K562 (cell line): ENCODE data around the gene POLR3C. TPM values are rescaled to one million over a fixed set of nuclear protein-coding genes. Genes with fewer than 3 reads are reported as not detected.

Source experiments
- ATAC-seq: fragments of 200-7000 bp; cut with Tn5 transposase; 3 replicates; pipeline ENCODE4 v1.9.1; 2020; ENCODE audit warnings: moderate library complexity
- BruUV-seq: library from RNA; stranded (reverse); fragments of 400-500 nt; replicated peaks from 2 replicates; lab custom pipeline; 2021; lab: Mats Ljungman, UMichigan
- CTCF ChIA-PET: fragments of 300-600 bp; formaldehyde crosslinking; extraction: SDS; loops from one replicate; lab custom pipeline; 2021; ENCODE audit warnings: low intra/inter-chr PET ratio; lab: Yijun Ruan, JAX
- POLR2A ChIA-PET: fragments of 300-600, 350-650 bp; sonication (Branson Sonifier 250); formaldehyde crosslinking; extraction: SDS; loops from one replicate; lab custom pipeline; 2021; ENCODE audit warnings: antibody characterized with exemption, inconsistent platforms; lab: Yijun Ruan, JAX
- DNase-seq, 4 experiments: peaks; one replicate each; pipeline versions ENCODE4 v3.0.0 to v3.0.0-alpha.2; 2011 to 2018; ENCODE audit warnings: low spot score in 3 of 4, mixed read lengths in 3 of 4; ENCODE audit errors: extremely low read depth in 1 of 4
- FAIRE-seq: peaks from 2 replicates; lab custom pipeline; 2011; peaks lifted over from hg19 to GRCh38; lab: Jason Lieb, UNC
- H2AFZ ChIP-seq: 2 replicates; pipeline ENCODE4 v1.6.0; 2011; ENCODE audit warnings: low read depth, low read length, control low read depth, inconsistent platforms
- H3K27ac ChIP-seq: fragments of 200-600 bp; 3 replicates; pipeline ENCODE4 v1.8.0; 2011; ENCODE audit warnings: low read depth, mild to moderate bottlenecking, control low read depth, inconsistent platforms, low read length, moderate library complexity, mixed read lengths; ENCODE audit errors: extremely low read depth
- H3K27me3 ChIP-seq, 2 experiments: fragments of 300-600 bp in 1 of 2; 2 replicates in 1 of 2; 3 replicates in 1 of 2; pipeline versions ENCODE4 v1.6.0 to v1.8.0; 2011; ENCODE audit warnings: inconsistent platforms in 2 of 2, low read length in 2 of 2, mild to moderate bottlenecking in 1 of 2, mixed read lengths in 1 of 2, moderate library complexity in 1 of 2; ENCODE audit not compliant: control insufficient read depth in 2 of 2, insufficient read depth in 2 of 2
- H3K36me3 ChIP-seq: fragments of 300-600 bp; 3 replicates; pipeline ENCODE4 v1.8.0; 2011; ENCODE audit warnings: mild to moderate bottlenecking, low read length, inconsistent platforms; ENCODE audit not compliant: control insufficient read depth, insufficient read depth
- H3K4me1 ChIP-seq, 2 experiments: fragments of 200-600 bp in 1 of 2; replicated peaks in 1 of 2; 2 replicates in 1 of 2; 3 replicates in 1 of 2; pipeline versions ENCODE4 v1.5.1 to v1.8.0; 2011; ENCODE audit warnings: inconsistent platforms in 2 of 2, low read length in 2 of 2, mild to moderate bottlenecking in 1 of 2, mixed read lengths in 1 of 2, moderate library complexity in 1 of 2; ENCODE audit not compliant: control insufficient read depth in 2 of 2, insufficient read depth in 2 of 2
- H3K4me2 ChIP-seq: 2 replicates; pipeline ENCODE4 v1.6.1; 2011; ENCODE audit warnings: low read length, control low read depth, inconsistent platforms, mixed read lengths; ENCODE audit not compliant: insufficient read depth
- H3K4me3 ChIP-seq: fragments of 200-600 bp; sonication (generic), shearing (Covaris generic); 2 replicates; pipeline ENCODE4 v1.5.1; 2016; ENCODE audit warnings: control low read depth, inconsistent platforms
- H3K79me2 ChIP-seq: fragments of 200-600 bp; 3 replicates; pipeline ENCODE4 v1.8.0; 2011; ENCODE audit warnings: low read length, inconsistent platforms; ENCODE audit not compliant: control insufficient read depth, insufficient read depth
- H3K9ac ChIP-seq, 2 experiments: 2 replicates each; pipeline versions ENCODE4 v1.6.0 to v1.6.1; 2011; ENCODE audit warnings: low read depth in 2 of 2, low read length in 2 of 2, control low read depth in 1 of 2, inconsistent platforms in 1 of 2, mild to moderate bottlenecking in 1 of 2, mixed read lengths in 1 of 2; ENCODE audit not compliant: insufficient read depth in 1 of 2
- H3K9me1 ChIP-seq: one replicate; pipeline ENCODE4 v1.6.0; 2011; ENCODE audit warnings: inconsistent platforms, mild to moderate bottlenecking, low read length, moderate library complexity; ENCODE audit not compliant: control insufficient read depth, insufficient read depth
- H3K9me3 ChIP-seq: replicated peaks from 2 replicates; pipeline ENCODE4 v1.5.1; 2011; ENCODE audit warnings: low read depth, low read length, inconsistent platforms; ENCODE audit not compliant: control insufficient read depth, insufficient read depth
- H4K20me1 ChIP-seq: replicated peaks from 2 replicates; pipeline ENCODE4 v1.6.1; 2011; ENCODE audit warnings: low read length, inconsistent platforms, mixed read lengths; ENCODE audit not compliant: control insufficient read depth, insufficient read depth
- FOXM1 ChIP-seq, 2 experiments: fragments of 450-650 bp in 1 of 2; sonication (generic) in 1 of 2; formaldehyde crosslinking in 1 of 2; IDR thresholded peaks; 2 replicates each; pipeline versions ENCODE4 v1.6.1 to v1.9.0; 2017 to 2022; ENCODE audit warnings: low read depth in 2 of 2, mild to moderate bottlenecking in 2 of 2, missing genetic modification reagents in 1 of 2, moderate library complexity in 1 of 2
- TFAM ChIP-seq: fragments of 250-450 bp; sonication (Bioruptor Pico); conservative IDR thresholded peaks from 2 replicates; pipeline ENCODE4 v1.5.0; 2021; ENCODE audit warnings: mild to moderate bottlenecking, moderate library complexity
- ZC3H8 ChIP-seq: fragments of 450-650 bp; IDR thresholded peaks from 2 replicates; pipeline ENCODE4 v1.6.1; 2017
- ZNF41 ChIP-seq: fragments of 250-450 bp; sonication (Bioruptor Pico); conservative IDR thresholded peaks from 2 replicates; pipeline ENCODE4 v1.4.0; 2020; ENCODE audit warnings: mild to moderate bottlenecking
- ZNF79 ChIP-seq: fragments of 250-450 bp; sonication (Bioruptor Pico); IDR thresholded peaks from 2 replicates; pipeline ENCODE4 v1.4.0; 2020; ENCODE audit warnings: low read depth, mild to moderate bottlenecking, moderate library complexity
- WGBS: fragments of 100-300 bp; shearing (Covaris generic); methylation state at CpG from one replicate; pipeline ENCODE4 v1.1.6; 2016; ENCODE audit warnings: low coverage, mixed read lengths; ENCODE audit not compliant: insufficient coverage; ENCODE audit errors: missing lambda C conversion rate; 5-methylcytosine and 5-hydroxymethylcytosine counted together
- in situ Hi-C: fragments of 300-500 bp; cut with MboI; formaldehyde crosslinking; loops from 4 replicates; pipeline ENCODE4 v1.15.0; 2018; ENCODE audit warnings: inconsistent platforms, mixed read lengths
- intact Hi-C: fragments of 100-400 bp; cut with micrococcal nuclease; formaldehyde crosslinking; loops from 2 replicates; pipeline ENCODE4 v1.14.2; 2022
- polyA plus RNA-seq, 8 experiments: library from polyadenylated mRNA; depleted of rRNA in 4 of 8; stranded (reverse) in 5 of 8; unstranded in 3 of 8; fragments of >200 nt; fragmentation: Nextera tagmentation in 2 of 8; fragmentation: Illumina TruSeq in 1 of 8; extraction: Ambion mirVana in 2 of 8; extraction: Trizol in 1 of 8; gene quantifications; 2 replicates each; pipeline versions ENCODE4 v1.2.1 to v1.2.3, GENCODE V29; 2011 to 2014; ENCODE audit warnings: inconsistent platforms in 1 of 8, missing spikeins in 1 of 8
- total RNA-seq, 7 experiments: library from RNA; depleted of rRNA in 6 of 7; stranded (reverse); fragments of >200 nt in 6 of 7; fragmentation: Illumina TruSeq in 2 of 7; extraction: Trizol in 2 of 7; gene quantifications; 2 replicates each; pipeline versions ENCODE4 v1.2.1 to v1.2.3, GENCODE V29; 2011 to 2021; ENCODE audit warnings: low replicate concordance in 1 of 7

Gene POLR3C
- total and polyA plus RNA-seq, 9 of the 15 experiments (the other 6 are each of a cell fraction or from before 2014, with no cell fraction given) = 19.7 to 64.1 (median 45.2) TPM

DNA sequence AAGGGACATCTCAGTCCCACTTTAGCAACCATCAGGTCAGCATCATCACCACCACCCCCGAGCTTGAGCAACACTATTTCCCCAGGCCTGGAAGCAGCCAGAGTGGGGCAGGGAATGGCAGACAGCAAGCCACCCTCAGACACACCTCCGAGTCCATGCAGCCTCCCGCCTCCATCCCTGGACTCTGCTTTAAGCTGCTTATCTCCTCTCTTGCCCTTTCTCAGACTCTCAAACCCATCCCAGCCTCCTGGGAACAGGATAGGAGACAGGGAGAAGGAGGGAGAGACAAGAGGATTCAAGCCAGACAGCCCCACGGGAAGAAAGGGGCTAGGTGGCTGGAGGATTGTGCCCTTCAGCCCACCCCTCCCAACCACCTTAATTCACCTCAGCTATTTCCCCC, 33.2 kb downstream of the POLR3C start:
- intact Hi-C loops = no loop called here
- DNase-seq (no peak), ATAC-seq (no peak), FAIRE-seq (no peak)
- no peak overlapping the region for H3K4me2 ChIP-seq
- ChIA-PET POLR2A (interaction anchor here (1.0 to 1.6 kb wide), 4 partner anchors 12 to 66 kb away, joined by 3 to 5 read pairs (median 4); partner anchors contain the start of genes NUDT17, POLR3C and RNF115), CTCF (no interaction called here)
- WGBS = 67% methylated on average over 4 of the region's 4 CpGs
- peaks cover 36% of the 10 kb centered on the region; the same call in 2 of the 3 replicates for H3K36me3 ChIP-seq
- no TSS peak for BruUV-seq
- H3K27me3 ChIP-seq = no peaks in the 10 kb centered on the region
- H2AFZ ChIP-seq = no peak overlapping the region
- H3K9me3 ChIP-seq = peaks cover 6% of the 10 kb centered on the region; the same call in 1 of the 2 replicates
- no peaks in the 10 kb centered on the region for H4K20me1 ChIP-seq
- no peak for TF ChIP-seq ZNF79 (CRISPR knock-in tag)
- no peak for TF ChIP-seq FOXM1 (IDR thresholded peaks at IDR 0.05; ENCODE audit: low read depth)
- TF ChIP-seq FOXM1 (CRISPR knock-in tag; IDR thresholded peaks at IDR 0.05; ENCODE audit: low read depth) = no peak
- no peak for TF ChIP-seq TFAM (CRISPR knock-in tag)
- no peak for TF ChIP-seq ZC3H8
- TF ChIP-seq ZNF41 (CRISPR knock-in tag) = no peak
- H3K9ac ChIP-seq = no peak overlapping the region
- no peaks in the 10 kb centered on the region for H3K9me1 ChIP-seq
- H3K27ac ChIP-seq = no peak overlapping the region
- in situ Hi-C loops = no loop called here
- H3K79me2 ChIP-seq = peaks cover 13% of the 10 kb centered on the region
- H3K4me1 ChIP-seq = peaks cover 10 to 18% of the 10 kb centered on the region in 2 experiments; a peak in 4 of 5 replicates
- no peak overlapping the region for H3K4me3 ChIP-seq
